Hematopoietic multipotent progenitor cell treated with erythropoietin and hydrocortisone succinate and interleukin-3 and kit ligand, for 15 days (in vitro differentiated cells): ENCODE results near the gene PARS2.
A peak's percentile ranks its signal among the peaks of the same experiment; 100 is the strongest.

Experiments used
- DNase-seq: peaks from one replicate; pipeline ENCODE4 v3.0.0-alpha.2; 2015; ENCODE audit warnings: low spot score

Gene PARS2

GRCh38 chr1:54774820-54775498 lies 10.6 kb upstream of the PARS2 start:
- peak; percentile 5 for DNase-seq

DNA sequence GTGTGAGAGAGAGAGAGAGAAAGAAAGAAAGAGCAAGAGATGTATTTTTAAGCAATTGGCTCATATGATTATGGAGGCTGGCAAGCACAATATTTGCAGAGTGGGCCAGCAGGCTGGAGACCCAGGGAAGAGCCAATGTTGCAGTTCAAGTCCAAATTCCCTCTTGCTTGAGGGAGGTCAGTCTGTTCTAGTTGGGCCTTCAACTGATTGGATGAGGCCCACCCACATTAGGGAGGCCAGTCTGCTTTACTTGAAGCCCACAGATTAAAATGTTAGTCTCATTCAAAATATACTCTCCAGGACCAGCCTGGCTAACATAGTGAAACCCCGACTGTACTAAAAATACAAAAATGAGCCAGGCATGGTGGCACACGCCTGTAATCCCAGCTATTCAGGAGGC lies 8.6 kb upstream of the PARS2 start:
- no peak for DNase-seq

DNA sequence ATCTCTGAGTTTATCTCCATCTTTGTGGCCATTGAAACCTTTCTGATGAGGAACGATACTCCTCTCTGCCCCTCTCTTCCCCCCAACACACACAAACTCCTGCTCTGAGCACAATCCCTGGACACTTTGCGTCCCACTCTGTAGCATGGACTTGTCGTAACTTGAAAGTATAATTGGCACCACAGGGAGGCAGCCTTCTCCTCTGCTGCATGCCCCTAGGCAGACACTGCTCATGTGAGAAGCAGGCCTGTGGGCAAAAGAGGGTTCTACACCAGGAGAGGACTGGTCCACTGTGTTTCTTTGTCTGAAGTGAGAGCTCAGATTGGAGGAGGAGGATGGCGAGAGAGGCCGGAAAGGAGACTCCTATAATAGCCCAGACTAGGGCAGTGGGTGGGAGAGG lies 3.8 kb upstream of the PARS2 start:
- DNase-seq: no peak

DNA sequence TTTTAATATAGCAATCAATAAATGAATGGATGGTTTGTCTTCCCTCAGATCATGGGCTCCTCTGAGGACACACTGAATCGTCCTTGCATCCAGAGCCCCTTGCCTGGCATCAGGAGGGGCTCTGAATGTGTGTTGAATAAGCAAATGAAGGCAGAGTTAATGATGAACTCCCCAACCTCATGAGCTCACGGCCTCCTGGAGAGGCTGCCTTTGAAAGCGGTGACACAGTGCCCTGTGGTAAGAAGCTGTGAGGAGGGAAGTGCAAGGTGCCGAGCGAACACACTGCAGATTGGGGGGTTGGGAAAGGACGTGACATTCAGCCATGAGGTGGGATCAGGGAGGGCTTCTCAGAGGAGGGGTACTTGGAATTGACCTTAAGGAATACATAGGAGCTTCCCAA lies 3.2 kb upstream of the PARS2 start:
- DNase-seq: no peak

DNA sequence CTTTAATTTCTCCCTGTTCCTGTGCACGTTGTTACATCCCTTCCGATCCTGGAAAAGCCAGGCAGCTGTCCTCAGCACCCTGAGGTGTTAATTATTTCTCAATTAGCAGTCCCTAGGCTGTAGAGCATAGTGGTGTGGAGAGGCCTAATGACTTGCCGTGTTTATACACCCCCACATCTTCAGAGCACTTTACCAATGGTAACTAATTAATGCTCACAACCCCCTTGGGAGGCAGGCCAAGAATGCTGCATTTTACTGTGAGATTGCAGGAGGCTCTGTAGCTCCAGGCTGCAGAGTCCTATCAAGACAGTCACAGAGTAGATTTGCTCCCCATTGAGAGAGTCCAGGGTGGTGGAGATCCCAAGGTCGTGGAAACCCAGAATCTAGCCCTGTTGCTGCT lies 2.4 kb upstream of the PARS2 start:
- DNase-seq: no peak

- no peak for DNase-seq
Measured at GRCh38 chr1:54764922-54765561, 719 bp upstream of the PARS2 start.

- peak; percentile 8 for DNase-seq
Measured at GRCh38 chr1:54763816-54764132, 549 bp downstream of the PARS2 start.

- no peak for DNase-seq
Measured at GRCh38 chr1:54758678-54759348, 5.5 kb downstream of the PARS2 start.

DNA sequence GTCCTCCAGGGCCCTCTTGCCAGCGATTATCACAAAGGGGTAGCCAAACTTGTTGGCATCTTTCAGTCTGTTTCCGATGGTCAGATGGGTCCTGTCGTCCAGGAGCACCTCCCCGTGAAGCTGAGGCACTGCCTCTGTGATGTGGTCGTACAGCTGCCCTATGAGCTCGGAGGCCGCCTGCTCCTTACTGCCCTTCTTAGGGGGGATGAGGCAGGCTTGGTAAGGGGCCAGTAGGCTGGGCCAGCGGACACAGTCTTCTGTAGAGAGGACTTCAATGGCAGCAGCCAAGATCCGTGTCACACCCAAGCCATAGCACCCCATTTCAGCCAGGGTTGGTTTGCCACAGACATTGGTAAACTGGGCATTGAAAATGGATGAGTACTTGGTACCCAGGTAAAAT lies 6.5 kb downstream of the PARS2 start:
- no peak for DNase-seq

GRCh38 chr1:54754486-54755285 lies 9.6 kb downstream of the PARS2 start:
- no peak for DNase-seq

DNA sequence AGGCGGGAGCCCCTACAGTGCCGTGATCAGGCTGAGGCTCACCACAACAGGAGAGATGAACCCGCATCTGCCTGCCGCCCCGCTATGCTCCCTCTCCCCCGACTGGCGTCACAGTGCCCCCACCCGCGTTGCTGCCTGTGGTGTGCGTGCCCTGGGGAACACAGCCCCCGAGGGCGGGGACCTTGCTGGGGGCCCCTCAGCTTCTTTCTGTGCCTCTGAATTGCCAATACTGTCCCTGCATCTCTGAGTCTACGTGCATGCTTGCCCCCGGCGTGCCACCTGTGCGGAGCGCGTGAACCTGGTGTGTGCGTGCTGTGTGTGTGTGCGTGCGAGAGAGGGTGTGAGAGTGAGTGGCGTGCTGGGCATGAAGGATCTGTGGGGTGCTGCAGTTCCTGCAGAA lies 10.3 kb downstream of the PARS2 start:
- DNase-seq: no peak

DNA sequence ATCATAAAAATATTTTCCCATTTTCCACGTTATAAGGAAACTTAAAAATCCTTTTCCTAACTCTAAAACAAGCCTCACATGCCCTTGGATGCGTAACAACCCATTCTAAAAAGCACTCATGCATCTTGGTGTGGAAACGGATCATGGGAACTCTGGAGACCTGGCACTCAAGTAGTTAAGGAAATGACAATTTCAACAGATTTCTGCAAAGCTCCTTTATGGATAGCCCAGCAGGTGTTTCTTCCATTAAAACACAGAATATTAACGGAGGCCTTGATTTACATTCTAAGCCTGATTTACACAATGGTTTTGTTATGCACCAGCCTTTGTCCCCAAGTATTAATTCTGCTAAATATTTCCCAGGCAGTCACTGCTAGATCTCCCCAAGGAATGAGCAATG lies 12.9 kb downstream of the PARS2 start:
- DNase-seq: no peak

GRCh38 chr1:54750596-54750995 lies 13.7 kb downstream of the PARS2 start:
- DNase-seq: no peak

DNA sequence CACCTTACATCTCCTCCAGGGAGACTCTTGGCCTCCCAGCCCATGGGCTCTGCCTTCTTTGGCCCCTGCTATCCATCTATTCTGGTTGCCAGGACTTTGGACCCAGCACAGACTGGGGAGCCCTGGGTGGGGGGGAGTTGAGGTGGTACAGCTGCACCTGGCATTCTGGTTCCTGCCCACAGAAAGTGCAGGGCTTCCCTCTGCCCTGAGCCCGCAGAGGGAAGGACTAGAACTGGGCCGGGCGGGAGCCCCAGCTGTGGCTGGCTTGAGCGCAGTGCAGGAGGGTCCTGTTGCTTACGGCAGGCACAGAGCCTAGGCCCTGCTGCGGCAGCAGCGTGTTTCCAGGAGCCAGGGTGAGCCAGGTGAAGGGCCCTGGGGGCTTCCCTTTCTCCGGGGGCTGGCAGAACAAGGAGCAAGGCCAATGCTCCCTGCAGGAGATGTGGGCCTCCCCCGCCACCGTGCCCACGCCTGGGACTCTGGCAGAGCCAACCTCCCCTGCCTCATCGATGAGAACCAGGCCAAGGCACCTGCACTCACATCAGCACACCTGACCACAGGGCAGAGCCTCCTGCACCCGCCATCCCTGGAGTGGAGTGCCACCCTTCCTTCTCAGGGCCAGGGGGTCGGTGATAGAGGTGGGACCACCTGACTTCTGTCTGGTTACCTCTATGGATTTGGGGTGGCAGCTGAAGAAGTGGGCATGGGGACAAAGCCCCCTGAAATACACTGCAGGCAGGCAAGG lies 16.1 kb downstream of the PARS2 start:
- DNase-seq: no peak

DNA sequence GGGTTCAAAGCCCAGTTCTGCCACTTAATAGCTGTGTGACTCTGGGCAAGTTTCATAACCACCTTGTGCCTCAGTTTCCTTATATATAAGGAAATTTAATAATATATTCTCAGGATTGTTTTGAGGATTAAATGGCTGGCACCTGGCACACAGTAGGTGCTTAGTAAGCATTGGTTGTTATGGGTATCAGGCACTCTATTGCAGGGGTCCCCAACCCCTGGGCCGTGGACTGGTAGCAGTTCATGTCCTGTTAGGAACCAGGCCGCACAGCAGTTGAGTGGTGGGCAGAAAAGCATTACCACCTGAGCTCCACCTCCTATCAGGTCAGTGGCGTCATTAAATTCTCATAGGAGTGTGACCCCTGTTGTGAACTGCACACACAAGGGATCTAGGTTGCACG lies 18.5 kb downstream of the PARS2 start:
- no peak for DNase-seq

GRCh38 chr1:54745274-54745673 lies 19.0 kb downstream of the PARS2 start:
- DNase-seq: no peak

GRCh38 chr1:54744696-54745095 lies 19.6 kb downstream of the PARS2 start:
- no peak for DNase-seq

DNA sequence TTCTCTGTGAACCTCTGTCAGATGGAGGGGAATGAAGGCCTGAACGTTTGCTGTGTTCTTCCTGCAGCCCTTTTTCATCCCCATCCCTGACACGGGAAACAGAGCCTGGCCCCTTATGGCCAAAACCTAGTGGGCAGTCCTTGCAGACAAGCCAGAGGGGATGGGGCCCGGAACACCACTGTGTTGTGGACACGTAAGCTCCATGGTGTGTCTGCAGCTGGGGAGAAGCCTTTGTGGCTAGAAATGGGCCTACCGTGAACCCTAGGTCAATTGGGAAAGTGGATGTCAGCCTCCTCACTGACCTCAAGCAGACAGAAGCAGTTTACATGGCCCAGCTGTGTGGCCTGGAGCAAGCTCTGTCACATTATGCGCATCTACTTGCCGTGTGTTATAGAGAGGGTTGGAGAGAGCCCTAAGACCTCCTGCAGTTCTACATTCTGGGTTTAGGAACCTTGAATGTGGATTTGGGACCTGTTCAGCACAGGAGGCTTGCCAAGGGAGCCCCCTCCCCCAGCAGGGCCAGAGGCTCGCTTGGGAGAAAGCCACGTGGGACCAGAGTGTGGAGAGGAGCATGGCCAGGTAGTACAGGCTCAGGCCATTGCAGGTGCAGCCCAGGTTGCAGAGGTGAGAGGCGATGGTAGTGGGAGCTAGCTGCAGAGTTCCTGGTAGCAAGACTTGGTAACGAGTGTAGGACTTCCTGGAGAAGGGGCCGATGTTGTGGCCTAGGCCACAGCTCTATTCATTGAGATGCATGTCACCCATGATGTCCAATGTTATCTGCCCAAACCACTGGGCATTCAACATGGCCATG lies 20.7 kb downstream of the PARS2 start:
- DNase-seq: no peak

- DNase-seq: no peak
Measured at GRCh38 chr1:54742282-54742681, 22.0 kb downstream of the PARS2 start.

GRCh38 chr1:54741531-54741930 lies 22.8 kb downstream of the PARS2 start:
- DNase-seq: no peak

GRCh38 chr1:54738244-54738643 lies 26.1 kb downstream of the PARS2 start:
- no peak for DNase-seq
